Measurements from ENCODE around the gene ARHGEF4. TPM values are rescaled to one million over a fixed set of nuclear protein-coding genes. Genes with fewer than 3 reads are reported as not detected.
"Not testable (repeated sequence)": the region's sequence is repeated elsewhere in the genome, so short reads cannot be mapped to it uniquely, and the experiment has no call there.

The ARHGEF4 gene
- total RNA-seq, 1 donor from 2014 or later = 5.1 TPM

- ATAC-seq (ENCODE audit: poor library complexity); DNase-seq; intact Hi-C loops (cut with DNase I): not testable (repeated sequence)
Measured at GRCh38 chr2:131075578-131075977, 238.9 kb downstream of the ARHGEF4 start.

- ATAC-seq (ENCODE audit: poor library complexity) (peak; percentile 21), DNase-seq (no peak)
- intact Hi-C loops (cut with DNase I) = no loop called here
Measured at GRCh38 chr2:131076707-131077106, 240.0 kb downstream of the ARHGEF4 start.

GRCh38 chr2:131077182-131077846 is 240.6 kb downstream of the ARHGEF4 start:
- DNase-seq = no peak
- intact Hi-C loops (cut with DNase I) = no loop called here
- peak; percentile 46 for ATAC-seq (ENCODE audit: poor library complexity)

- ATAC-seq (ENCODE audit: poor library complexity) = no peak
- intact Hi-C loops (cut with DNase I) = no loop called here
- DNase-seq = no peak
Measured at GRCh38 chr2:131077966-131078365, 241.3 kb downstream of the ARHGEF4 start.

- intact Hi-C loops (cut with DNase I); DNase-seq: not testable (repeated sequence)
Measured at GRCh38 chr2:131079931-131080330, 243.2 kb downstream of the ARHGEF4 start.

GRCh38 chr2:131081190-131081589 is 244.5 kb downstream of the ARHGEF4 start:
- no peak for ATAC-seq (ENCODE audit: poor library complexity)
- DNase-seq = no peak
- intact Hi-C loops (cut with DNase I) = no loop called here

More at GRCh38 chr2:131079931-131080330, 243.2 kb downstream of the ARHGEF4 start:
- ATAC-seq (ENCODE audit: poor library complexity) = not testable (repeated sequence)

GRCh38 chr2:131085646-131086045 is 248.9 kb downstream of the ARHGEF4 start:
- intact Hi-C loops (cut with DNase I) = no loop called here
- ATAC-seq (ENCODE audit: poor library complexity) (no peak), DNase-seq (no peak)

- ATAC-seq (ENCODE audit: poor library complexity) = no peak
- intact Hi-C loops (cut with DNase I) = no loop called here
- DNase-seq = no peak
Measured at GRCh38 chr2:131092458-131093005, 255.8 kb downstream of the ARHGEF4 start.

GRCh38 chr2:131093006-131093695 is 256.4 kb downstream of the ARHGEF4 start, which contains the start of gene FAM168B:
Gene FAM168B (minus strand): TSS chr2:131093460. CDS start chr2:131082646, 10,814 bp downstream.
- DNase-seq = peak; percentile 94
- intact Hi-C loops (cut with DNase I) = no loop called here
- ATAC-seq (ENCODE audit: poor library complexity) = peak; percentile 98

- intact Hi-C loops (cut with DNase I) = no loop called here
- peak; percentile 89 for DNase-seq
- ATAC-seq (ENCODE audit: poor library complexity) = peak; percentile 86
Measured at GRCh38 chr2:131093696-131094462, 257.2 kb downstream of the ARHGEF4 start.

GRCh38 chr2:131094463-131095281 is 258.0 kb downstream of the ARHGEF4 start:
- DNase-seq (no peak), ATAC-seq (ENCODE audit: poor library complexity) (no peak)
- intact Hi-C loops (cut with DNase I) = no loop called here

Other genes with a start within 250 kb of the ARHGEF4 start
- not detected for gene CFC1, start 237.3 kb upstream of the ARHGEF4 start, total RNA-seq
- gene POTEJ, start 225.5 kb upstream of the ARHGEF4 start, total RNA-seq = not detected
- gene GPR148, start 107.8 kb upstream of the ARHGEF4 start, total RNA-seq = not detected
- not detected for gene AMER3, start 81.4 kb upstream of the ARHGEF4 start, total RNA-seq

All from Right ventricle myocardium superior (tissue), 1 donor.